ENCODE data around the gene PRLR.

PRLR gene

DNA sequence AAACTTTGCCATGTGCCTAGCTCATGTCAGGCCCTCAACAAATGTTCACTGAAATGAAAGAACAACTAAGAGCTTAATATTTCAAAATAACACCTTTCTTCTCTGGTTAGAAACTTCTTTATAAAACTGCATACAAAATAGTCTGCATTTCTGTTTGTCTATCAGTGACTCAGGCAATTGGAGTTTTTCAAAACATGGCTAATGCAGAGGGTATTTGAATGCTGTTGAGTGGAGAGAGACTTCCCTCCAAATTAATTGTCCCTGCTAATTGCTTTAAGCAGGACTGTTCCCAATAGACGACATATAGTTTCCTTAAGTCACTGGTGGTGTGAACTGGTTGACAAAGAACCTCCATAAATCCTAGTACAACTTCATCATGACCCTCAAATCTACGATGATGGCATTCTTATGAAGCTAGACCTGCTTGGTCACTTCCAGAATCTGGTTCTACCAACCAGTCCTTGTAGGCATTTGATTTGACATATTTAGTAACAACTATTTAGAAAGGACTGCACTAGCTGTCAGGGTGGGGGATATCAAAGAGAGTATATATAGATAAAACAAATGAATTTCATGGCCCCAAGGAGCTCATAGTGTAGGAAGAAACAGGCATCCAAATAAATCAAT lies 84.5 kb downstream of the PRLR start:
- DNase-seq (ENCODE audit: low read depth) = no peak

DNA sequence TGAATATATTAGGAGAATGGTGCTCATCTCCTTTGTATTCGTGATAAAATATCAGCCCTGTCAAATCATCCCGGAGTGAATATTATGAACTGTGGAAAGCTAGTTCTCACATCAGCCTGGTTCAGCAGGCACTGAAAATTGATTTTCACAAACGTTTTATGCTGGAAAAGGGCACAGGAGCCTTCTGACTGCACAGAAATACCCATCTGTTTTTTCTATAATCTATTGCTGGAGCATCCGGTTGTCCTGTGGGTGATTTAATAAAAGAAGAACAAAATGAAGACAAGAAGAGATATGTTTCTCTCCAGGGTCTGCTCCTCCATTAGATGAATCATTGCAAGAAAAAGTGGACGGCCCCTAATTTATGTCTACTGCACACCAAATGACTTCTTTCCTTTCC lies 85.3 kb downstream of the PRLR start:
- DNase-seq (ENCODE audit: low read depth) = no peak
- no peak overlapping the region for H3K4me3 ChIP-seq (ENCODE audit: low read length)
- TF ChIP-seq, protein P1, sequence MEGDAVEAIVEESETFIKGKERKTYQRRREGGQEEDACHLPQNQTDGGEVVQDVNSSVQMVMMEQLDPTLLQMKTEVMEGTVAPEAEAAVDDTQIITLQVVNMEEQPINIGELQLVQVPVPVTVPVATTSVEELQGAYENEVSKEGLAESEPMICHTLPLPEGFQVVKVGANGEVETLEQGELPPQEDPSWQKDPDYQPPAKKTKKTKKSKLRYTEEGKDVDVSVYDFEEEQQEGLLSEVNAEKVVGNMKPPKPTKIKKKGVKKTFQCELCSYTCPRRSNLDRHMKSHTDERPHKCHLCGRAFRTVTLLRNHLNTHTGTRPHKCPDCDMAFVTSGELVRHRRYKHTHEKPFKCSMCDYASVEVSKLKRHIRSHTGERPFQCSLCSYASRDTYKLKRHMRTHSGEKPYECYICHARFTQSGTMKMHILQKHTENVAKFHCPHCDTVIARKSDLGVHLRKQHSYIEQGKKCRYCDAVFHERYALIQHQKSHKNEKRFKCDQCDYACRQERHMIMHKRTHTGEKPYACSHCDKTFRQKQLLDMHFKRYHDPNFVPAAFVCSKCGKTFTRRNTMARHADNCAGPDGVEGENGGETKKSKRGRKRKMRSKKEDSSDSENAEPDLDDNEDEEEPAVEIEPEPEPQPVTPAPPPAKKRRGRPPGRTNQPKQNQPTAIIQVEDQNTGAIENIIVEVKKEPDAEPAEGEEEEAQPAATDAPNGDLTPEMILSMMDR (IDR thresholded peaks at IDR 0.05; ENCODE audit: insufficient read depth, low read depth, low read length, missing control alignments) = no peak

More for the DNA sequence above, 84.5 kb downstream of the PRLR start:
- TF ChIP-seq, protein P1 (IDR thresholded peaks at IDR 0.05; ENCODE audit: insufficient read depth, low read depth, low read length, missing control alignments) = no peak
- H3K4me3 ChIP-seq (ENCODE audit: low read length) = no peak overlapping the region

GRCh38 chr5:35143841-35144240 lies 86.4 kb downstream of the PRLR start:
- TF ChIP-seq, protein P1 (IDR thresholded peaks at IDR 0.05; ENCODE audit: insufficient read depth, low read depth, low read length, missing control alignments) = no peak
- H3K4me3 ChIP-seq (ENCODE audit: low read length) = no peak overlapping the region
- no peak for DNase-seq (ENCODE audit: low read depth)

DNA sequence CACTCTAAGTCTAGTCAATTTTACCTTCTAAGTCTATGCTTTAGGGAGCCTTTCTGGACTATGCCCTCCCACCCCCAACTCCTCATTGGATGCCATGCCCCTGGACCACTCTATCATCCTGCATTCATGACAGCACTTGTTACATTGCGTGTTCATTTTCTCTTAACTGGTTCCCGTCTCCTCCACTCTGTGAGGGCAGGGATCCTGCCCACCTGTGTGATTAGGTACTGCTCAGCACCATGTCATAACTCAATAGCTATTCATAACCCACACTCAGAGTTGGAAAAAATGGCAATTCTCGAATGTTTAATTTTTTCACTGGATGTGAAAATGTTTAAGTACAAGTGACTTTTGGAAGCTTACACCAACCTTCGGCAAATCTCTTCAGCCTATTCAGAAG lies 88.5 kb downstream of the PRLR start:
- TF ChIP-seq, protein P1 (IDR thresholded peaks at IDR 0.05; ENCODE audit: insufficient read depth, low read depth, low read length, missing control alignments) = no peak
- H3K4me3 ChIP-seq (ENCODE audit: low read length) = no peak overlapping the region
- DNase-seq (ENCODE audit: low read depth) = no peak

DNA sequence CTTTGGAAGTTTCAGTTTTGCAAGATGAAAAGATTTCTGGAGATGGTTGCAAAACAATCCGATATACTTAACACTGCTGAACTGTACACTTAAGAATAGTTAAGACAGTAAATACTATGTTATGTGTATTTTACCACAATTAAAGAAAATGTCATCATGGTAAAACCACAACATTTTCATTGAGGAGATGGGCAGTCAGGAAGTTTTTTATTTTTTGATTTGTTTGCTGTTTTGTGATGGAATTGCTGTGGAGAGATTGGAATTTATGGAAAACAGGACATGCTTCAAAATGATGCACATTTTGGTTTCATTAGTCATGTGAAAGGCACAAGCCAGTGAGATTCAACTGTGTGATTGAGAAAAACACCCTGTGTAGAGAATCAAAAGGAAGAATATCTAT lies 92.1 kb downstream of the PRLR start:
- no peak overlapping the region for H3K4me3 ChIP-seq (ENCODE audit: low read length)
- no peak for DNase-seq (ENCODE audit: low read depth)
- TF ChIP-seq, protein P1 (IDR thresholded peaks at IDR 0.05; ENCODE audit: insufficient read depth, low read depth, low read length, missing control alignments) = no peak

GRCh38 chr5:35136386-35136785 lies 93.9 kb downstream of the PRLR start:
- TF ChIP-seq, protein P1 (IDR thresholded peaks at IDR 0.05; ENCODE audit: insufficient read depth, low read depth, low read length, missing control alignments) = no peak
- peak; percentile 55 for DNase-seq (ENCODE audit: low read depth)
- H3K4me3 ChIP-seq (ENCODE audit: low read length) = no peak overlapping the region

DNA sequence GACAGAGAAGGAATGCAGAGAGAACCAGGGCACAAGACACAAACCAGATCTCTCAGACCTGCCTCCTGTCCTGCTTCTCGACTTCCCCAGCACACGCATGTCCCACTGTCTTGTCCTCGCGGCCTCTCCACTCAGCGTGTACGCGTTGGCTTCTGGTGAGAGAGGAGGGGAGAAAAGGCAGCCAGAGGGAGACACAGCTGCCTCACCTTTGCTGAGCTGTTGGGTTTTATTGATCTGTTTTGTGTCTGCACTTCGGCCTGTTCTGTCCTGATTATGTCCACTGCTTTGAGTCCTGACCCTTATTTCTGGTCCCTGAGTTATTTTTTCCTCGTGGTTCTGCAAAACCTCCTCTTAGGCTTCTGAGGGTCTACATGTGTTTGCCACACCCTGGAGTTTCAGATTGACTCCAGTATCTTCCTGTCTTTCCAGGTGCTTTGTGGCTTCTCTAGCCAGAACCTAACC lies 95.0 kb downstream of the PRLR start:
- TF ChIP-seq, protein P1 (IDR thresholded peaks at IDR 0.05; ENCODE audit: insufficient read depth, low read depth, low read length, missing control alignments) = no peak
- no peak overlapping the region for H3K4me3 ChIP-seq (ENCODE audit: low read length)
- DNase-seq (ENCODE audit: low read depth) = no peak
